Small intestine (tissue), 7 donors: ENCODE data around the gene MRPL23. TPM values are rescaled to one million over a fixed set of nuclear protein-coding genes. Genes with fewer than 3 reads are reported as not detected.

Source experiments
- DNase-seq, 2 donors: peaks; one replicate each; pipeline versions ENCODE4 v3.0.0 to v3.0.0-alpha.2; 2013
- FAIRE-seq: peaks from 2 replicates; lab custom pipeline; 2012; peaks lifted over from hg19 to GRCh38; lab: Jason Lieb, UNC
- H3K27ac ChIP-seq, 3 donors: one replicate each; pipeline ENCODE4 v1.5.1; 2013; ENCODE audit warnings: low read length in 2 of 3, mild to moderate bottlenecking in 2 of 3, control low read depth in 1 of 3, inconsistent platforms in 1 of 3, low read depth in 1 of 3, moderate library complexity in 1 of 3
- H3K27me3 ChIP-seq, 3 donors: one replicate each; pipeline ENCODE4 v1.6.1; 2013; ENCODE audit warnings: low read length in 3 of 3, inconsistent platforms in 1 of 3; ENCODE audit not compliant: control insufficient read depth in 3 of 3, insufficient read depth in 3 of 3
- H3K36me3 ChIP-seq, 3 donors: one replicate each; pipeline ENCODE4 v1.6.1; 2013; ENCODE audit warnings: low read length in 3 of 3, inconsistent platforms in 1 of 3, low read depth in 1 of 3, mild to moderate bottlenecking in 1 of 3, moderate library complexity in 1 of 3; ENCODE audit not compliant: control insufficient read depth in 3 of 3, insufficient read depth in 2 of 3
- H3K4me1 ChIP-seq, 3 donors: one replicate each; pipeline ENCODE4 v1.6.1; 2013; ENCODE audit warnings: low read length in 2 of 3, inconsistent platforms in 1 of 3, low read depth in 1 of 3, mild to moderate bottlenecking in 1 of 3, moderate library complexity in 1 of 3; ENCODE audit not compliant: control insufficient read depth in 3 of 3, insufficient read depth in 2 of 3
- H3K4me3 ChIP-seq, 3 donors: one replicate each; pipeline ENCODE4 v1.5.1; 2013; ENCODE audit warnings: low read length in 3 of 3, control low read depth in 1 of 3, inconsistent platforms in 1 of 3, low read depth in 1 of 3, mild to moderate bottlenecking in 1 of 3, moderate library complexity in 1 of 3
- H3K9me3 ChIP-seq, 2 donors: one replicate each; pipeline ENCODE4 v1.6.1; 2013; ENCODE audit warnings: low read depth in 1 of 2, low read length in 1 of 2; ENCODE audit not compliant: control insufficient read depth in 2 of 2, insufficient read depth in 1 of 2
- WGBS, 3 donors: extraction: QIAGEN DNeasy Blood & Tissue Kit; methylation state at CpG; one replicate each; pipeline ENCODE4 v1.1.7; 2013; 5-methylcytosine and 5-hydroxymethylcytosine counted together
- polyA plus RNA-seq, 4 donors: library from polyadenylated mRNA; stranded (reverse) in 3 of 4; unstranded in 1 of 4; fragments of 200-250 nt in 3 of 4; fragments of 120-200 nt in 1 of 4; gene quantifications; one replicate each; pipeline versions ENCODE4 v1.2.1 to v1.2.3, GENCODE V29; 2013
- donor health status: healthy with polysubstance abuse.
- donor health status: control.
- donor health status: control.
- donor health status: Bipolar disorder and iron deficiency.
- donor health status: healthy.

MRPL23 gene
- polyA plus RNA-seq, 4 donors, result 78.6 to 210 (median 139) TPM

DNA sequence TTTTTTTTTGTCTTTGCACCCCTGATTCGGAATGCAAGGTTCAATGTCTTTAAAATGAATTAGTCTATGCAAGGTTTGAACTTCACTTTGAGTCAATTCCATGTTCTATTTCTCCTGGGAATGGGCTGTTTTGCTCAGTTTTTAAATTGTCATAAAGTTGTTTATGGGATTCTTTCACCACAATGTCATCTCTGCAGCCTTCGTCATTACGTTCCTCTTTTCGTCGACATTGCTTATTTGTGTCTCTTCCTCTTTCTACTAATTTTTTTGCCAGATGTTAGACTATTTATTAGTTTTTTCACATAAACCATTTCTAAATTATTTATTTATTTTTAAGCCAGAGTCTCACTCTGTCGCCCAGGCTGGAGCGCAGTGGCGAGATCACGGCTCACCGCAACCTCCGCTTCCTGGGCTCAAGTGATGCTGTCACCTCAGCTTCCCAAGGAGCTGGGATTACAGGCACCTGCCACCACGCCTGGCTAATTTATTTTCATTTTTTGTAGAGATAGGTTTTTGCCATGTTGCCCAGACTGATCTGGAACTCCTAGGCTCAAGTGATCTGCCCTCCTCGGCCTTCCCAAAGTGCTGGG is 34.7 kb upstream of the MRPL23 start:
- Histone ChIP-seq H3K27ac (no peak overlapping the region), H3K36me3 (no peaks in the 10 kb centered on the region), H3K9me3 (no peaks in the 10 kb centered on the region), H3K4me1 (no peaks in the 10 kb centered on the region), H3K27me3 (no peaks in the 10 kb centered on the region), H3K4me3 (no peak overlapping the region)
- WGBS, 3 donors, result 73 to 82% (median 79%) methylated on average over 13 of the region's 13 CpGs
- FAIRE-seq, result no peak
- DNase-seq, result no peak

- H3K36me3 ChIP-seq, result no peaks in the 10 kb centered on the region
- no peaks in the 10 kb centered on the region for H3K9me3 ChIP-seq
- WGBS, 3 donors, result 81 to 88% (median 84%) methylated on average over 29 to 31 of the region's 31 CpGs
- no peaks in the 10 kb centered on the region for H3K27me3 ChIP-seq
- no peak overlapping the region for H3K27ac ChIP-seq
- no peak for DNase-seq
- no peak overlapping the region for H3K4me3 ChIP-seq
- no peaks in the 10 kb centered on the region for H3K4me1 ChIP-seq
- no peak for FAIRE-seq
Observed at GRCh38 chr11:1913271-1914060, 33.7 kb upstream of the MRPL23 start.

DNA sequence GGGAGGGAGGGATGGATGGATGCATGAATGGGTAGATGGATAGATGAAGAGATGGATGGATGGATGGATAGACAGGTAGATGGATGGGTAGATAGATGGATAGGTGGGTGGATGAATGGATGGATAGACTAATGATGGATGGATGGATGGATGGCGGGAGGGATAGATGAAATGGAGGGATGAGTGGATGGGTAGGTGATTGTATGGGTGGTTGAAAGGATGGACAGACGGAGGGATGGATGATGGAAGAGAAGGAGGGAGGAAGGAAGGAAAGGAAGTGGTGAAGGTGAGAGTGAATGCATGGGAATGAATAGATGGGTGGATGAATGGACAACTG is 31.4 kb upstream of the MRPL23 start:
- Histone ChIP-seq H3K36me3 (no peaks in the 10 kb centered on the region), H3K27ac (no peak overlapping the region), H3K4me1 (no peaks in the 10 kb centered on the region), H3K27me3 (no peaks in the 10 kb centered on the region), H3K9me3 (no peaks in the 10 kb centered on the region), H3K4me3 (no peak overlapping the region)
- 86 to 97% (median 96%) methylated on average over 2 of the region's 2 CpGs for WGBS, 3 donors
- DNase-seq (no peak), FAIRE-seq (no peak)

DNA sequence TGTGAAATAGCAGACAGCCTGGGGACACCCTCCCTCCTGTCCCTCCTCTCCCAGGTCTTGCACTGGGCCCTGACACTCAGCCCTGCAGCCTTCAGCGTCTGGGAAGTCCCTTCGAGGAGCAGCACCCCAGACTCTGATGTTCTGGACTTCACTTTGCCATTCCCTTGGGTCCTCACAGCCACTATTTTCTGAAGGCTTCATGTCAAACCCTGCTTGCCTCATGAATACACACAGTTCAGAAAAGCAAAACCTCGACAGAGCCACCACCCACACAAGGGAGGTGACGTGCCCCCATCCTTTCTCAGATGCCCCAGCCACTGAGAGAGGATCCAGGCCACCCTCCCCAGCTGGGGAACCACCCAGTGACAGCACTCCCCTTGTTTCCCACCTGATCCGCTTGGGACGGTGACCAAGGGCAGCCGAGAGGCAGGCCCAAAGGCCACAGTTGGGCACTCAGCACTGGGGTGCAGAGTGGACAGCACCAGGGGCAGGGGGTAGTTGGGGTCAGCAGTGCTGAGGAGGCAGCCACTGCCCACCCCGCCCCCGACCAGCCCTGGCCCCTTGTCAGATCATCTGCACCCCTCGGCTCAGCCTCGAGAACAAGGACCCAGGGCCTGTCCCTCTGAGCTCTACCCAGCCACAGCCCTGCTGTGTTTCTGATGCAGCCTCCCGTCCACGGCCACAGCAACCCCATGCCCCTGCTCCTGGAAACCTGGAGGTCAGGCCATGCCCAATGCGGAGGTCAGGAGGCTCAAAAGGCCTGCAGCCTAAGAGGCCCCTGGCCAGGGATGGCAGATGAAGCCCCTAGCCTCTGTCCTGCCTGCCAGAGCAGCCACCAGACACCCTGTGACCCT is 30.8 kb upstream of the MRPL23 start:
- no peak overlapping the region for H3K27ac ChIP-seq
- no peaks in the 10 kb centered on the region for H3K9me3 ChIP-seq
- H3K4me1 ChIP-seq, result no peaks in the 10 kb centered on the region
- no peak overlapping the region for H3K4me3 ChIP-seq
- H3K27me3 ChIP-seq, result no peaks in the 10 kb centered on the region
- 60 to 79% (median 69%) methylated on average over 13 to 14 of the region's 14 CpGs for WGBS, 3 donors
- no peak for FAIRE-seq
- no peaks in the 10 kb centered on the region for H3K36me3 ChIP-seq
- DNase-seq, result no peak

GRCh38 chr11:1916986-1917522 is 30.1 kb upstream of the MRPL23 start:
- DNase-seq (no peak), FAIRE-seq (no peak)
- 60 to 66% (median 63%) methylated on average over 6 to 8 of the region's 8 CpGs for WGBS, 3 donors

GRCh38 chr11:1917523-1918435 is 29.4 kb upstream of the MRPL23 start:
- no peaks in the 10 kb centered on the region for H3K27me3 ChIP-seq
- H3K36me3 ChIP-seq, result no peaks in the 10 kb centered on the region
- H3K4me3 ChIP-seq, result no peak overlapping the region
- 58 to 72% (median 61%) methylated on average over 28 to 34 of the region's 34 CpGs for WGBS, 3 donors
- DNase-seq, result no peak
- FAIRE-seq, result no peak
- H3K27ac ChIP-seq, result no peak overlapping the region
- no peaks in the 10 kb centered on the region for H3K9me3 ChIP-seq
- H3K4me1 ChIP-seq, result no peaks in the 10 kb centered on the region

More at GRCh38 chr11:1916986-1917522, 30.1 kb upstream of the MRPL23 start:
- H3K4me3 ChIP-seq, result no peak overlapping the region
- H3K4me1 ChIP-seq, result no peaks in the 10 kb centered on the region
- no peaks in the 10 kb centered on the region for H3K9me3 ChIP-seq
- H3K27me3 ChIP-seq, result no peaks in the 10 kb centered on the region
- no peaks in the 10 kb centered on the region for H3K36me3 ChIP-seq
- no peak overlapping the region for H3K27ac ChIP-seq

GRCh38 chr11:1918436-1919315 is 28.5 kb upstream of the MRPL23 start:
- peak in 1 of 2 donors; percentile 13 for DNase-seq
- no peak for FAIRE-seq
- Histone ChIP-seq H3K4me1 (no peaks in the 10 kb centered on the region), H3K4me3 (no peak overlapping the region), H3K27ac (no peak overlapping the region), H3K36me3 (no peaks in the 10 kb centered on the region), H3K9me3 (no peaks in the 10 kb centered on the region), H3K27me3 (no peaks in the 10 kb centered on the region)
- WGBS, 3 donors, result 62 to 84% (median 71%) methylated on average over 25 to 29 of the region's 29 CpGs
